ENCODE results near the gene RNF212. TPM values are rescaled to one million over a fixed set of nuclear protein-coding genes. Genes with fewer than 3 reads are reported as not detected.
A peak's percentile ranks its signal among the peaks of the same experiment; 100 is the strongest.

RNF212 gene
- total and polyA plus RNA-seq, 2 of the 13 experiments (the other 11 are each of a cell fraction or from before 2014, with no cell fraction given) = not detected

DNA sequence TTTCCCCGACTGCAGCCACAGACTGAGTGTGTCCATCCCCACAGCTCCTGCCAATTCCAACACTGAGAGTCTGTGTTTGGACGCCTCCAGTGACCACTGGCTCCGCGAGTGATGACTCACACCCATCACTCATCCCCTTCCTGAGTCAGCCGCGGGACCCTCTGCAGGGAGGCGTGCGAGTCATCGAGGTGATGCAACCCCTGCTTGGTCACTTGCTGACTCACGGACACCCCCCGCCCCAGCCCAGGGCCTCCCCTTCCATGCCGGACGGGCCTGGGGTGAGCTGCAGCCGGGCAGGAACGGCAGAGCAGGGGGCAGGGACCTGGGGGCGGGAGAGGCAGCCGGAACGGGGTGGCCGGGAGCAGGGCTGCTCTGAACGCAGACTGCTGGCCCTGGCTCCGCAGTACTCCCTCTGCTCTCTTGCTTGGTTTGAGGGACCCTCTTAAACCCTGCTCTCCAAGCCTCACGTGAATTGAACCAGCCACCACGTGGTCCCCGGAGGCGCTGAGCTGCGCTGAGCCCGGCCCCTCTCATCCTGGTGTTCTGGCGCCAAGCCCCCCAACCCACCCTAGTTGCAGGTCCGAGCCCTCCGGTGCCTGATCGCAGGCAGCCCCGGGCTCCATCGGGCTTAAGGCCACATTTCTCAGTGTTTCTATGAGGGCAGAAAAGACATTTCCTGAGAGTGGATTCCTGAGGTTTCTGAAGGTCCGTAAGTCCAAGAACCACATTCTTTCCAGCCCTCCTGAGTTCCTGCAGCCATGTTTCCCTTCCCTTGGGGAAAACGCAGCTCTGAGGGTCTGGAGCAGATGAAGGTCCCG is 69.5 kb downstream of the RNF212 start (continued):
- TF ChIP-seq, protein P1, sequence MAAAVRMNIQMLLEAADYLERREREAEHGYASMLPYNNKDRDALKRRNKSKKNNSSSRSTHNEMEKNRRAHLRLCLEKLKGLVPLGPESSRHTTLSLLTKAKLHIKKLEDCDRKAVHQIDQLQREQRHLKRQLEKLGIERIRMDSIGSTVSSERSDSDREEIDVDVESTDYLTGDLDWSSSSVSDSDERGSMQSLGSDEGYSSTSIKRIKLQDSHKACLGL (CRISPR knock-in tag; IDR thresholded peaks at IDR 0.05) = no peak
- TF ChIP-seq BORCS8-MEF2B (CRISPR knock-in tag; IDR thresholded peaks at IDR 0.05) (no peak), ELF3 (CRISPR knock-in tag; IDR thresholded peaks at IDR 0.05) (no peak), RNF2 (conservative IDR thresholded peaks at IDR 0.05; ENCODE audit: low read depth) (no peak), MED1 (CRISPR knock-in tag; IDR thresholded peaks at IDR 0.05) (0 out of 2 replicates have a peak, but pooled peaks have one; percentile 41), ZNF501 (CRISPR knock-in tag; IDR thresholded peaks at IDR 0.05) (no peak), ZNF792 (CRISPR knock-in tag; IDR thresholded peaks at IDR 0.05) (0 out of 2 replicates have a peak, but pooled peaks have one; percentile 25), HNF4A (CRISPR knock-in tag; IDR thresholded peaks at IDR 0.05) (no peak), FOXC1 (CRISPR knock-in tag; IDR thresholded peaks at IDR 0.05; ENCODE audit: borderline replicate concordance) (no peak), ZSCAN29 (CRISPR knock-in tag; conservative IDR thresholded peaks at IDR 0.05) (no peak), HMGA1 (CRISPR knock-in tag; conservative IDR thresholded peaks at IDR 0.05) (no peak), LCORL (IDR thresholded peaks at IDR 0.05) (no peak), LCORL (CRISPR knock-in tag; IDR thresholded peaks at IDR 0.05) (peak; percentile 75), ARID4A (CRISPR knock-in tag; IDR thresholded peaks at IDR 0.05; ENCODE audit: borderline replicate concordance) (peak; percentile 48; the same call in 1 of the 2 replicates), ZBTB26 (CRISPR knock-in tag; IDR thresholded peaks at IDR 0.05; ENCODE audit: borderline replicate concordance) (peak; percentile 55), ATF3 (CRISPR knock-in tag; IDR thresholded peaks at IDR 0.05) (peak; percentile 99), DR1 (CRISPR knock-in tag; IDR thresholded peaks at IDR 0.05) (no peak)
- TF ChIP-seq, protein P2, sequence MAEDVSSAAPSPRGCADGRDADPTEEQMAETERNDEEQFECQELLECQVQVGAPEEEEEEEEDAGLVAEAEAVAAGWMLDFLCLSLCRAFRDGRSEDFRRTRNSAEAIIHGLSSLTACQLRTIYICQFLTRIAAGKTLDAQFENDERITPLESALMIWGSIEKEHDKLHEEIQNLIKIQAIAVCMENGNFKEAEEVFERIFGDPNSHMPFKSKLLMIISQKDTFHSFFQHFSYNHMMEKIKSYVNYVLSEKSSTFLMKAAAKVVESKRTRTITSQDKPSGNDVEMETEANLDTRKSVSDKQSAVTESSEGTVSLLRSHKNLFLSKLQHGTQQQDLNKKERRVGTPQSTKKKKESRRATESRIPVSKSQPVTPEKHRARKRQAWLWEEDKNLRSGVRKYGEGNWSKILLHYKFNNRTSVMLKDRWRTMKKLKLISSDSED (CRISPR knock-in tag; IDR thresholded peaks at IDR 0.05) = no peak
- TF ChIP-seq, protein P3, sequence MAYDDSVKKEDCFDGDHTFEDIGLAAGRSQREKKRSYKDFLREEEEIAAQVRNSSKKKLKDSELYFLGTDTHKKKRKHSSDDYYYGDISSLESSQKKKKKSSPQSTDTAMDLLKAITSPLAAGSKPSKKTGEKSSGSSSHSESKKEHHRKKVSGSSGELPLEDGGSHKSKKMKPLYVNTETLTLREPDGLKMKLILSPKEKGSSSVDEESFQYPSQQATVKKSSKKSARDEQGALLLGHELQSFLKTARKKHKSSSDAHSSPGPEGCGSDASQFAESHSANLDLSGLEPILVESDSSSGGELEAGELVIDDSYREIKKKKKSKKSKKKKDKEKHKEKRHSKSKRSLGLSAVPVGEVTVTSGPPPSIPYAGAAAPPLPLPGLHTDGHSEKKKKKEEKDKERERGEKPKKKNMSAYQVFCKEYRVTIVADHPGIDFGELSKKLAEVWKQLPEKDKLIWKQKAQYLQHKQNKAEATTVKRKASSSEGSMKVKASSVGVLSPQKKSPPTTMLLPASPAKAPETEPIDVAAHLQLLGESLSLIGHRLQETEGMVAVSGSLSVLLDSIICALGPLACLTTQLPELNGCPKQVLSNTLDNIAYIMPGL (CRISPR knock-in tag; IDR thresholded peaks at IDR 0.05; ENCODE audit: borderline replicate concordance in 1 of 2, low read depth in 1 of 2) = no peak

Data from HepG2 (cell line).